Stomach (tissue), 9 donors: ENCODE data around the gene IGSF3. TPM values are rescaled to one million over a fixed set of nuclear protein-coding genes. Genes with fewer than 3 reads are reported as not detected.
A peak's percentile ranks its signal among the peaks of the same experiment; 100 is the strongest.

Experiments used
- DNase-seq, 2 donors: peaks; one replicate each; pipeline versions ENCODE4 v3.0.0 to v3.0.0-alpha.2; 2013 to 2019
- H3K27ac ChIP-seq, 5 donors: fragments of 200-600 bp in 4 of 5; sonication (generic) in 4 of 5; one replicate each; pipeline ENCODE4 v1.5.1; 2013 to 2019; ENCODE audit warnings: mild to moderate bottlenecking in 1 of 5, moderate library complexity in 1 of 5
- H3K27me3 ChIP-seq, 3 donors: fragments of 200-600 bp; sonication (generic); one replicate each; pipeline ENCODE4 v1.5.1; 2017 to 2019; ENCODE audit warnings: mixed run types in 1 of 3
- H3K36me3 ChIP-seq, 4 donors: fragments of 200-600 bp; sonication (generic); 1 replicate in 3 of 4; 2 replicates in 1 of 4; pipeline ENCODE4 v1.5.1; 2016 to 2019
- H3K4me1 ChIP-seq, 4 donors: fragments of 200-600 bp; sonication (generic); one replicate each; pipeline ENCODE4 v1.5.1; 2016 to 2019
- H3K4me3 ChIP-seq, 4 donors: fragments of 200-600 bp; sonication (generic) in 3 of 4; one replicate each; pipeline ENCODE4 v1.5.1; 2016 to 2019; ENCODE audit warnings: mild to moderate bottlenecking in 1 of 4
- H3K9me3 ChIP-seq, 4 donors: fragments of 200-600 bp; sonication (generic); one replicate each; pipeline ENCODE4 v1.5.1; 2016 to 2019
- EP300 ChIP-seq: sonication (generic); formaldehyde crosslinking; IDR thresholded peaks from one replicate; pipeline ENCODE4 v1.6.1; 2017; ENCODE audit warnings: antibody characterized with exemption
- POLR2A ChIP-seq, 4 donors: fragments of 450-650 bp; IDR thresholded peaks; one replicate each; pipeline ENCODE4 v1.6.1; 2016; ENCODE audit warnings: antibody characterized with exemption in 4 of 4, control low read depth in 2 of 4, mild to moderate bottlenecking in 1 of 4, moderate library complexity in 1 of 4
- POLR2AphosphoS5 ChIP-seq, 3 donors: sonication (generic); formaldehyde crosslinking; IDR thresholded peaks; one replicate each; pipeline ENCODE4 v1.6.1; 2016; ENCODE audit warnings: antibody characterized with exemption in 3 of 3
- WGBS, 5 donors: extraction: QIAGEN DNeasy Blood & Tissue Kit in 3 of 5; methylation state at CpG; one replicate each; pipeline versions ENCODE4 v1.1.5 to v1.1.7; 2013 to 2018; 5-methylcytosine and 5-hydroxymethylcytosine counted together
- intact Hi-C: fragments of 100-400 bp; cut with DNase I; formaldehyde crosslinking; loops from one replicate; pipeline ENCODE4 v1.15.1; 2023; ENCODE audit warnings: low total_unique reads
- polyA plus RNA-seq, 3 donors: library from polyadenylated mRNA; stranded (reverse); fragments of 200-250 nt; gene quantifications; one replicate each; pipeline ENCODE4 v1.2.3, GENCODE V29; 2013
- total RNA-seq, 5 donors: library from RNA; depleted of rRNA; stranded (reverse); fragments of >200 nt; gene quantifications; one replicate each; pipeline versions ENCODE4 v1.1.0 to v1.2.3, GENCODE V29; 2014 to 2016
- TF ChIP-seq, protein P1 (sequence below), 7 experiments: fragments of 450-650 bp in 4 of 7; fragments of 200-600 bp in 3 of 7; sonication (generic) in 3 of 7; IDR thresholded peaks; one replicate each; pipeline ENCODE4 v1.5.1; 2016 to 2019; ENCODE audit warnings: antibody characterized with exemption in 7 of 7, control low read depth in 2 of 7, mild to moderate bottlenecking in 1 of 7
- donor health status: healthy with polysubstance abuse.
- donor health status: Bipolar disorder and iron deficiency.
- donor health status: healthy.

Gene IGSF3
- total and polyA plus RNA-seq, 8 donors: 1.7 to 31.6 (median 20.9) TPM

DNA sequence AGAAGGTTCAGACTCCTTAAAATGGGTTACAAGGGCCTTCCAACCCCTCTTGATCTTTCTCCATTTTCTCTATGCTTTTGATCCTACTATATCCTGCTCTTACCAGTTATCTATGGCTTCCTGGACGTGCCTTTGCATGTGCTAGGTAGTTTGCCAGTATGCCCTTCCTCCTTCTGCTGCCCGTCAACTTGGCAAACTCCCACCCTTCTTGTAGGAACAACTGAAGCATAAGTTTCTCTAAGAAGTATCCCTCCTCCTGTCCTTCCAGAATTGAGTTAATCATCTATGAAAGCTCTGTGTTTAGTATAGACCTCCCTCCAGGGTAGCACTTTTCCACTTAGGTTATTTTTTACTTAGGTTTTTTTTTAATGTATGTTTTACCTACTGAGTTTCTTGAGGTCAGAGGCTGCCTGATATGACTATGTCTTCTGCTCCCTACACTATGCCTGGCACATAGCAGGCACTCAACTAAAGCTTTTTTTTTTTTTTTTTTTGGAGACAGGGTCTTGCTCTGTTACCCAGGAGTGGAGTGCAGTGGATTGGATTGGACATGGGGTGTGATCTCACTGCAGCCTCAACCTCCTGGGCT is 10.0 kb upstream of the IGSF3 start:
- Histone ChIP-seq H3K4me1 (peaks cover 0 to 3% (median 0%) of the 10 kb centered on the region in 4 donors), H3K4me3 (no peak overlapping the region), H3K27ac (no peak overlapping the region), H3K27me3 (peaks cover 0 to 14% (median 0%) of the 10 kb centered on the region in 3 donors), H3K36me3 (no peaks in the 10 kb centered on the region), H3K9me3 (peaks cover 0 to 3% (median 0%) of the 10 kb centered on the region in 4 donors)
- TF ChIP-seq, protein P1, sequence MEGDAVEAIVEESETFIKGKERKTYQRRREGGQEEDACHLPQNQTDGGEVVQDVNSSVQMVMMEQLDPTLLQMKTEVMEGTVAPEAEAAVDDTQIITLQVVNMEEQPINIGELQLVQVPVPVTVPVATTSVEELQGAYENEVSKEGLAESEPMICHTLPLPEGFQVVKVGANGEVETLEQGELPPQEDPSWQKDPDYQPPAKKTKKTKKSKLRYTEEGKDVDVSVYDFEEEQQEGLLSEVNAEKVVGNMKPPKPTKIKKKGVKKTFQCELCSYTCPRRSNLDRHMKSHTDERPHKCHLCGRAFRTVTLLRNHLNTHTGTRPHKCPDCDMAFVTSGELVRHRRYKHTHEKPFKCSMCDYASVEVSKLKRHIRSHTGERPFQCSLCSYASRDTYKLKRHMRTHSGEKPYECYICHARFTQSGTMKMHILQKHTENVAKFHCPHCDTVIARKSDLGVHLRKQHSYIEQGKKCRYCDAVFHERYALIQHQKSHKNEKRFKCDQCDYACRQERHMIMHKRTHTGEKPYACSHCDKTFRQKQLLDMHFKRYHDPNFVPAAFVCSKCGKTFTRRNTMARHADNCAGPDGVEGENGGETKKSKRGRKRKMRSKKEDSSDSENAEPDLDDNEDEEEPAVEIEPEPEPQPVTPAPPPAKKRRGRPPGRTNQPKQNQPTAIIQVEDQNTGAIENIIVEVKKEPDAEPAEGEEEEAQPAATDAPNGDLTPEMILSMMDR (IDR thresholded peaks at IDR 0.05): no peak
- TF ChIP-seq POLR2A (IDR thresholded peaks at IDR 0.05) (no peak), POLR2AphosphoS5 (IDR thresholded peaks at IDR 0.05) (no peak), EP300 (no peak)
- intact Hi-C loops: no loop called here
- no peak for DNase-seq
- WGBS, 5 donors: 58 to 81% (median 62%) methylated on average over 2 of the region's 2 CpGs

- intact Hi-C loops: no loop called here
- TF ChIP-seq, protein P1 (IDR thresholded peaks at IDR 0.05): no peak
- TF ChIP-seq POLR2AphosphoS5 (IDR thresholded peaks at IDR 0.05) (no peak), EP300 (no peak), POLR2A (IDR thresholded peaks at IDR 0.05) (no peak)
- Histone ChIP-seq H3K36me3 (no peaks in the 10 kb centered on the region), H3K9me3 (peaks cover 0 to under 1% (median 0%) of the 10 kb centered on the region in 4 donors), H3K27ac (no peak overlapping the region), H3K27me3 (peaks cover 0 to 14% (median 0%) of the 10 kb centered on the region in 3 donors), H3K4me1 (peaks cover 0 to 7% (median 0%) of the 10 kb centered on the region in 4 donors), H3K4me3 (no peak overlapping the region)
- WGBS, 5 donors: 94 to 98% (median 95%) methylated on average over 2 of the region's 2 CpGs
- DNase-seq: no peak
Observed at GRCh38 chr1:116676291-116676690, 8.8 kb upstream of the IGSF3 start.

- no peak for TF ChIP-seq EP300
- TF ChIP-seq POLR2A (IDR thresholded peaks at IDR 0.05): no peak
- TF ChIP-seq, protein P1 (IDR thresholded peaks at IDR 0.05): no peak
- intact Hi-C loops: no loop called here
- H3K27me3 ChIP-seq: peaks cover 0 to 14% (median 0%) of the 10 kb centered on the region in 3 donors
- no peak overlapping the region for H3K4me3 ChIP-seq
- H3K27ac ChIP-seq: no peak overlapping the region
- whole genome bisulfite sequencing, 5 donors: 56 to 65% (median 57%) methylated on average over 2 of the region's 2 CpGs
- DNase-seq: no peak
- no peaks in the 10 kb centered on the region for H3K9me3 ChIP-seq
- H3K4me1 ChIP-seq: peaks cover 0 to 7% (median 0%) of the 10 kb centered on the region in 4 donors
- no peaks in the 10 kb centered on the region for H3K36me3 ChIP-seq
Observed at GRCh38 chr1:116674751-116675150, 7.2 kb upstream of the IGSF3 start.

DNA sequence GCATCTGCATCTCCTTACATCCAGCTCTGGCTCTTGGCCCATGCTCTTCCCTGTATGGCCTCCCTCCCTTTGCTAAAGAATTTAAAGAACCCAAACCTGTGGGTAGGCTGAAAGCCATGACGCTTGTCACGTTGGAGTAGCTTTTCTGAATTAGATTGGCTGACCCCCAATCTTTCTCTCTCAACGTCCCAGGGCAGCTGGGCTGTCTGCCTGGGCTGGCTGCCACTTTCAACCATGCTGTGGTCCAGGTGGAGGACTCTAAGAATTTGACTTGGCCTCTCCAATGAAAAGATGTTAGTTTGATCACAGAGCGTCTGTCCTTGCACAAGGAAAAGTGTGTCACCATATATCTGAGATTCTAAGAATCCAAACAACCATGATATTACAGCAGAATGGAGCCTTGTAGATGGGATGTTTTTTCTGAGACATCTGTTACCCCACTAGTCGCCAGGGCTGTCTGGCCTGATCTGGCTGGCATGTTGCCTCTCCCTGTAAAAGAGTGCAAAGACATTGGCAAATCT is 6.5 kb upstream of the IGSF3 start:
- peak in 1 of 2 donors; percentile 53 for DNase-seq
- intact Hi-C loops: no loop called here
- H3K4me3 ChIP-seq: no peak overlapping the region
- WGBS, 5 donors: 50 to 63% (median 54%) methylated on average over 5 of the region's 5 CpGs
- no peaks in the 10 kb centered on the region for H3K9me3 ChIP-seq
- no peaks in the 10 kb centered on the region for H3K36me3 ChIP-seq
- peaks cover 0 to 7% (median 0%) of the 10 kb centered on the region in 4 donors for H3K4me1 ChIP-seq
- TF ChIP-seq, protein P1 (IDR thresholded peaks at IDR 0.05): no peak
- no peak for TF ChIP-seq POLR2A (IDR thresholded peaks at IDR 0.05)
- TF ChIP-seq EP300: no peak
- no peak for TF ChIP-seq POLR2AphosphoS5 (IDR thresholded peaks at IDR 0.05)
- H3K27ac ChIP-seq: no peak overlapping the region
- peaks cover 0 to 14% (median 0%) of the 10 kb centered on the region in 3 donors for H3K27me3 ChIP-seq
